ENCODE results near the gene ACP2. TPM values are rescaled to one million over a fixed set of nuclear protein-coding genes. Genes with fewer than 3 reads are reported as not detected.

Gene ACP2
- 10 to 100 TPM; 19.3 to 21.5 TPM for total RNA-seq

- CTCF ChIA-PET, result interaction anchor here (0.8 to 1.8 kb wide), 8 partner anchors 10 to 96 kb away, joined by 3 to 16 read pairs (median 4); partner anchors contain the start of genes DDB2, NR1H3 and PACSIN3
- POLR2A ChIA-PET, result interaction anchor here (0.8 to 2.2 kb wide), 6 partner anchors 10 to 35 kb away, joined by 3 to 12 read pairs (median 6); partner anchors contain the start of genes DDB2 and NR1H3
These were observed at the start of gene ACP2 for GRCh38 chr11:47248664-47249377. Gene ACP2, minus strand, starts transcription at chr11:47248814. Its CDS starts 25 bp downstream, at chr11:47248789.

- ChIA-PET POLR2A (no interaction called here), CTCF (no interaction called here)
These were observed 47.4 kb upstream of the ACP2 start for GRCh38 chr11:47296045-47296444.

- CTCF ChIA-PET, result no interaction called here
- POLR2A ChIA-PET, result no interaction called here
These were observed 46.8 kb upstream of the ACP2 start for GRCh38 chr11:47295385-47295784.

GRCh38 chr11:47289856-47290255, 41.2 kb upstream of the ACP2 start:
- ChIA-PET POLR2A (interaction anchor here (1.1 kb wide), 1 partner anchor 19 kb away, joined by 3 read pairs; no protein-coding TSS in a partner anchor), CTCF (interaction anchor here (1.0 kb wide), 1 partner anchor 31 kb away, joined by 3 read pairs; no protein-coding TSS in a partner anchor)

GRCh38 chr11:47288066-47288465, 39.5 kb upstream of the ACP2 start:
- CTCF ChIA-PET, result interaction anchor here (1.2 kb wide), 1 partner anchor 15 kb away, joined by 3 read pairs; no protein-coding TSS in a partner anchor

GRCh38 chr11:47285969-47286770, 37.6 kb upstream of the ACP2 start:
- ChIA-PET POLR2A (no interaction called here), CTCF (interaction anchor here (0.5 kb wide), 1 partner anchor 95 kb away, joined by 4 read pairs; no protein-coding TSS in a partner anchor)

More at GRCh38 chr11:47288066-47288465, 39.5 kb upstream of the ACP2 start:
- POLR2A ChIA-PET, result no interaction called here

GRCh38 chr11:47284151-47284550, 35.5 kb upstream of the ACP2 start:
- POLR2A ChIA-PET, result no interaction called here

GRCh38 chr11:47282462-47282861, 33.8 kb upstream of the ACP2 start:
- ChIA-PET CTCF (no interaction called here), POLR2A (no interaction called here)

More at GRCh38 chr11:47284151-47284550, 35.5 kb upstream of the ACP2 start:
- CTCF ChIA-PET, result no interaction called here

GRCh38 chr11:47280860-47281259, 32.2 kb upstream of the ACP2 start:
- ChIA-PET POLR2A (interaction anchor here (1.1 kb wide), 1 partner anchor 11 kb away, joined by 3 read pairs; the partner anchor contains the start of gene MADD), CTCF (no interaction called here)

- ChIA-PET CTCF (interaction anchor here (0.6 kb wide), 1 partner anchor 117 kb away, joined by 3 read pairs; no protein-coding TSS in a partner anchor), POLR2A (no interaction called here)
These were observed 31.5 kb upstream of the ACP2 start for GRCh38 chr11:47280099-47280498.

GRCh38 chr11:47278769-47279168, 30.2 kb upstream of the ACP2 start:
- ChIA-PET POLR2A (no interaction called here), CTCF (interaction anchor here (0.7 kb wide), 1 partner anchor 95 kb away, joined by 3 read pairs; no protein-coding TSS in a partner anchor)

- POLR2A ChIA-PET, result no interaction called here
These were observed 29.4 kb upstream of the ACP2 start for GRCh38 chr11:47278058-47278457.

GRCh38 chr11:47276923-47277322, 28.3 kb upstream of the ACP2 start:
- CTCF ChIA-PET, result no interaction called here
- POLR2A ChIA-PET, result no interaction called here

More at GRCh38 chr11:47278058-47278457, 29.4 kb upstream of the ACP2 start:
- CTCF ChIA-PET, result no interaction called here

- ChIA-PET CTCF (interaction anchor here (1.5 kb wide), 1 partner anchor 97 kb away, joined by 3 read pairs; no protein-coding TSS in a partner anchor), POLR2A (no interaction called here)
These were observed 26.1 kb upstream of the ACP2 start for GRCh38 chr11:47274495-47275235.

GRCh38 chr11:47272706-47273105, 24.1 kb upstream of the ACP2 start:
- ChIA-PET POLR2A (interaction anchor here (0.5 kb wide), 1 partner anchor 173 kb away, joined by 3 read pairs; no protein-coding TSS in a partner anchor), CTCF (interaction anchor here (0.7 to 1.2 kb wide), 2 partner anchors 16 to 40 kb away, joined by 3 read pairs; no protein-coding TSS in a partner anchor)

GRCh38 chr11:47271961-47272661, 23.5 kb upstream of the ACP2 start:
- CTCF ChIA-PET, result interaction anchor here (1.0 to 2.0 kb wide), 3 partner anchors 39 to 101 kb away, joined by 3 to 9 read pairs (median 3); no protein-coding TSS in a partner anchor
- POLR2A ChIA-PET, result interaction anchor here (0.5 to 1.8 kb wide), 2 partner anchors 57 to 173 kb away, joined by 3 to 19 read pairs; partner anchors contain the start of gene DDB2

- CTCF ChIA-PET, result interaction anchor here (0.6 to 2.0 kb wide), 5 partner anchors 93 to 610 kb away, joined by 3 to 9 read pairs (median 3); partner anchors contain the start of genes ARFGAP2 and PSMC3
- POLR2A ChIA-PET, result interaction anchor here (0.6 to 1.8 kb wide), 5 partner anchors 18 to 393 kb away, joined by 3 to 19 read pairs (median 3); partner anchors contain the start of genes DDB2 and PTPMT1
These were observed 22.7 kb upstream of the ACP2 start for GRCh38 chr11:47271328-47271727.
